ENCODE results near the gene SNX20.

SNX20 gene

GRCh38 chr16:50696575-50697420 is 15.7 kb upstream of the SNX20 start:
- no peaks in the 10 kb centered on the region for H3K27me3 ChIP-seq (ENCODE audit: low read depth)
- in situ Hi-C loops (cut with MboI; ENCODE audit: low sequenced_read_pairs): no loop called here
- no peaks in the 10 kb centered on the region for H3K9me3 ChIP-seq
- DNase-seq (ENCODE audit: low spot score in 2 of 2): peak in 1 of 2 experiments; percentile 41
- H3K4me1 ChIP-seq: no peaks in the 10 kb centered on the region
- H3K36me3 ChIP-seq (replicated peaks): no peaks in the 10 kb centered on the region
- H3K4me3 ChIP-seq: no peak overlapping the region

- Histone ChIP-seq H3K36me3 (replicated peaks) (no peaks in the 10 kb centered on the region), H3K27me3 (ENCODE audit: low read depth) (no peaks in the 10 kb centered on the region), H3K9me3 (no peaks in the 10 kb centered on the region), H3K4me3 (no peak overlapping the region), H3K4me1 (no peaks in the 10 kb centered on the region)
- in situ Hi-C loops (cut with MboI; ENCODE audit: low sequenced_read_pairs): no loop called here
- DNase-seq (ENCODE audit: low spot score in 2 of 2): no peak
Observed at GRCh38 chr16:50696126-50696525, 15.0 kb upstream of the SNX20 start.

- Histone ChIP-seq H3K4me3 (no peak overlapping the region), H3K9me3 (no peaks in the 10 kb centered on the region), H3K36me3 (replicated peaks) (no peaks in the 10 kb centered on the region), H3K4me1 (no peaks in the 10 kb centered on the region), H3K27me3 (ENCODE audit: low read depth) (no peaks in the 10 kb centered on the region)
- in situ Hi-C loops (cut with MboI; ENCODE audit: low sequenced_read_pairs): no loop called here
- no peak for DNase-seq (ENCODE audit: low spot score in 2 of 2)
Observed at GRCh38 chr16:50695017-50696000, 14.2 kb upstream of the SNX20 start.

- Histone ChIP-seq H3K4me3 (no peak overlapping the region), H3K27me3 (ENCODE audit: low read depth) (no peaks in the 10 kb centered on the region), H3K4me1 (no peaks in the 10 kb centered on the region), H3K9me3 (no peaks in the 10 kb centered on the region), H3K36me3 (replicated peaks) (no peaks in the 10 kb centered on the region)
- in situ Hi-C loops (cut with MboI; ENCODE audit: low sequenced_read_pairs): no loop called here
- DNase-seq (ENCODE audit: low spot score in 2 of 2): no peak
Observed at GRCh38 chr16:50694206-50694605, 13.1 kb upstream of the SNX20 start.

- peak; percentile 8 to 54 for DNase-seq (ENCODE audit: low spot score in 2 of 2)
- no peaks in the 10 kb centered on the region for H3K4me1 ChIP-seq
- in situ Hi-C loops (cut with MboI; ENCODE audit: low sequenced_read_pairs): no loop called here
Observed at GRCh38 chr16:50692999-50693781, 12.1 kb upstream of the SNX20 start, which contains the start of gene NOD2. TSS of gene NOD2 (plus strand) at chr16:50693606. CDS start at chr16:50699496, 5,890 bp downstream.

GRCh38 chr16:50692644-50692998 is 11.5 kb upstream of the SNX20 start:
- in situ Hi-C loops (cut with MboI; ENCODE audit: low sequenced_read_pairs): no loop called here
- DNase-seq (ENCODE audit: low spot score in 2 of 2): no peak
- H3K4me1 ChIP-seq: no peaks in the 10 kb centered on the region
- H3K27me3 ChIP-seq (ENCODE audit: low read depth): 0 out of 2 replicates have a peak, but pooled peaks cover 3% of the 10 kb centered on the region
- H3K36me3 ChIP-seq (replicated peaks): no peaks in the 10 kb centered on the region
- no peaks in the 10 kb centered on the region for H3K9me3 ChIP-seq
- H3K4me3 ChIP-seq: no peak overlapping the region

More at GRCh38 chr16:50692999-50693781, 12.1 kb upstream of the SNX20 start, which contains the start of gene NOD2:
- 0 out of 2 replicates have a peak, but pooled peaks cover 3% of the 10 kb centered on the region for H3K27me3 ChIP-seq (ENCODE audit: low read depth)
- H3K4me3 ChIP-seq: peak within 1 kb of the TSS; percentile 33
- H3K36me3 ChIP-seq (replicated peaks): no peaks in the 10 kb centered on the region
- no peaks in the 10 kb centered on the region for H3K9me3 ChIP-seq

- Histone ChIP-seq H3K27me3 (ENCODE audit: low read depth) (0 out of 2 replicates have a peak, but pooled peaks cover 3% of the 10 kb centered on the region), H3K4me3 (no peak overlapping the region), H3K9me3 (no peaks in the 10 kb centered on the region), H3K36me3 (replicated peaks) (no peaks in the 10 kb centered on the region), H3K4me1 (no peaks in the 10 kb centered on the region)
- in situ Hi-C loops (cut with MboI; ENCODE audit: low sequenced_read_pairs): no loop called here
- no peak for DNase-seq (ENCODE audit: low spot score in 2 of 2)
Observed at GRCh38 chr16:50690177-50690576, 9.1 kb upstream of the SNX20 start.

GRCh38 chr16:50688867-50689266 is 7.8 kb upstream of the SNX20 start:
- in situ Hi-C loops (cut with MboI; ENCODE audit: low sequenced_read_pairs): no loop called here
- H3K9me3 ChIP-seq: no peaks in the 10 kb centered on the region
- H3K36me3 ChIP-seq (replicated peaks): no peaks in the 10 kb centered on the region
- DNase-seq (ENCODE audit: low spot score in 2 of 2): no peak
- 0 out of 2 replicates have a peak, but pooled peaks cover 3% of the 10 kb centered on the region for H3K27me3 ChIP-seq (ENCODE audit: low read depth)
- H3K4me3 ChIP-seq: no peak overlapping the region
- H3K4me1 ChIP-seq: no peaks in the 10 kb centered on the region

- H3K9me3 ChIP-seq: no peaks in the 10 kb centered on the region
- in situ Hi-C loops (cut with MboI; ENCODE audit: low sequenced_read_pairs): no loop called here
- H3K4me3 ChIP-seq: no peak overlapping the region
- 0 out of 2 replicates have a peak, but pooled peaks cover 3% of the 10 kb centered on the region for H3K27me3 ChIP-seq (ENCODE audit: low read depth)
- DNase-seq (ENCODE audit: low spot score in 2 of 2): no peak
- H3K36me3 ChIP-seq (replicated peaks): no peaks in the 10 kb centered on the region
- H3K4me1 ChIP-seq: no peaks in the 10 kb centered on the region
Observed at GRCh38 chr16:50688083-50688482, 7.0 kb upstream of the SNX20 start.

GRCh38 chr16:50685462-50686063 is 4.5 kb upstream of the SNX20 start:
- Histone ChIP-seq H3K9me3 (no peaks in the 10 kb centered on the region), H3K4me1 (no peaks in the 10 kb centered on the region), H3K4me3 (no peak overlapping the region), H3K36me3 (replicated peaks) (no peaks in the 10 kb centered on the region), H3K27me3 (ENCODE audit: low read depth) (0 out of 2 replicates have a peak, but pooled peaks cover 3% of the 10 kb centered on the region)
- DNase-seq (ENCODE audit: low spot score in 2 of 2): no peak
- in situ Hi-C loops (cut with MboI; ENCODE audit: low sequenced_read_pairs): no loop called here

- no peaks in the 10 kb centered on the region for H3K36me3 ChIP-seq (replicated peaks)
Observed at GRCh38 chr16:50684823-50685461, 3.8 kb upstream of the SNX20 start.

GRCh38 chr16:50683689-50684374 is 2.7 kb upstream of the SNX20 start:
- no peak for DNase-seq (ENCODE audit: low spot score in 2 of 2)
- Histone ChIP-seq H3K27me3 (ENCODE audit: low read depth) (0 out of 2 replicates have a peak, but pooled peaks cover 3% of the 10 kb centered on the region), H3K36me3 (replicated peaks) (no peaks in the 10 kb centered on the region), H3K4me1 (no peaks in the 10 kb centered on the region), H3K4me3 (no peak overlapping the region), H3K9me3 (no peaks in the 10 kb centered on the region)
- in situ Hi-C loops (cut with MboI; ENCODE audit: low sequenced_read_pairs): no loop called here

More at GRCh38 chr16:50684823-50685461, 3.8 kb upstream of the SNX20 start:
- Histone ChIP-seq H3K4me3 (no peak overlapping the region), H3K27me3 (ENCODE audit: low read depth) (0 out of 2 replicates have a peak, but pooled peaks cover 3% of the 10 kb centered on the region), H3K4me1 (no peaks in the 10 kb centered on the region), H3K9me3 (no peaks in the 10 kb centered on the region)
- no peak for DNase-seq (ENCODE audit: low spot score in 2 of 2)
- in situ Hi-C loops (cut with MboI; ENCODE audit: low sequenced_read_pairs): no loop called here
